DND-41 (cell line): ENCODE data around the gene NAALADL1.

Experiments used
- ATAC-seq: fragments of 200-7000 bp; cut with Tn5 transposase; 3 replicates; pipeline ENCODE4 v1.9.1; 2021; ENCODE audit warnings: low read depth; ENCODE audit not compliant: insufficient read depth
- DNase-seq: peaks from one replicate; pipeline ENCODE4 v3.0.0-alpha.2; 2020
- H2AFZ ChIP-seq: 2 replicates; pipeline ENCODE4 v1.6.0; 2012; ENCODE audit warnings: low read depth, low read length
- H3K27ac ChIP-seq: 2 replicates; pipeline ENCODE4 v1.5.1; 2012; ENCODE audit warnings: low read length, inconsistent platforms
- H3K27me3 ChIP-seq: fragments of 200-600 bp; sonication (generic); 2 replicates; pipeline ENCODE4 v1.6.0; 2012; ENCODE audit warnings: low read length, mild to moderate bottlenecking, inconsistent platforms; ENCODE audit not compliant: insufficient read depth, poor library complexity
- H3K36me3 ChIP-seq: 2 replicates; pipeline ENCODE4 v1.5.1; 2012; ENCODE audit warnings: low read length, inconsistent platforms; ENCODE audit not compliant: insufficient read depth
- H3K4me1 ChIP-seq: 2 replicates; pipeline ENCODE4 v1.5.1; 2012; ENCODE audit warnings: mild to moderate bottlenecking, low read length; ENCODE audit not compliant: insufficient read depth
- H3K4me2 ChIP-seq: 2 replicates; pipeline ENCODE4 v1.6.0; 2012; ENCODE audit warnings: mild to moderate bottlenecking, moderate library complexity, low read length, inconsistent platforms; ENCODE audit not compliant: insufficient read depth
- H3K4me3 ChIP-seq, 2 experiments: fragments of 200-600 bp in 1 of 2; shearing (Covaris generic) in 1 of 2; 2 replicates each; pipeline ENCODE4 v1.5.1; 2012 to 2016; ENCODE audit warnings: inconsistent platforms in 2 of 2, low read length in 2 of 2, mild to moderate bottlenecking in 2 of 2, low read depth in 1 of 2, moderate library complexity in 1 of 2
- H3K79me2 ChIP-seq: 2 replicates; pipeline ENCODE4 v1.6.0; 2012; ENCODE audit warnings: low read length, inconsistent platforms; ENCODE audit not compliant: insufficient read depth
- H3K9ac ChIP-seq: 2 replicates; pipeline ENCODE4 v1.6.0; 2012; ENCODE audit warnings: low read depth, mild to moderate bottlenecking, inconsistent platforms, low read length, moderate library complexity
- H3K9me3 ChIP-seq: 2 replicates; pipeline ENCODE4 v1.5.1; 2012; ENCODE audit warnings: low read length, moderate library complexity, mild to moderate bottlenecking, inconsistent platforms; ENCODE audit not compliant: insufficient read depth, severe bottlenecking
- H4K20me1 ChIP-seq: 2 replicates; pipeline ENCODE4 v1.6.0; 2012; ENCODE audit warnings: low read length; ENCODE audit not compliant: insufficient read depth
- CTCF ChIP-seq: IDR thresholded peaks from 2 replicates; pipeline ENCODE4 v1.5.1; 2012; ENCODE audit warnings: borderline replicate concordance, low read length, moderate library complexity, mild to moderate bottlenecking; ENCODE audit not compliant: poor library complexity, severe bottlenecking; ENCODE audit errors: extremely low read depth
- EZH2 ChIP-seq: IDR thresholded peaks from 3 replicates; pipeline ENCODE4 v1.6.1; 2012; ENCODE audit warnings: borderline replicate concordance, low read depth, mild to moderate bottlenecking, moderate library complexity, low read length, inconsistent platforms; ENCODE audit not compliant: severe bottlenecking

The NAALADL1 gene

DNA sequence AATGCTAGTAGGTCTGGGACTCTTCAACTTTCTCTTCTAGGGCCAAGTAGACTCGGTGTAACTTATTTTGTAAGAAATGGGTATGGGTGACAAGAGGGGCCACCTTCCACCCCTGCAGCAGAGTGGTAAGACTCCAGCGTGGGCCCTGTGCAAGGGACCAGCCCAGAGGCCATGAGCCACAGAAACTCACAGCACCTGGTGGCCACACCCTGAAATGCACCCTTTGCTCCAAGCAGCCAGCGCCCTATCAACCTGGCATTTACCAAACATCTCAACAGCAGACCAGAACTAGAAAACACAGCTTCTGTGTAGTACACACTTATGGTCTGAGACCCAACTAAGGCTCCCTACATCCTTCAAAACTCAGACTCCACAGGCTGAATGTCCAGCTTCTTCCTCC is 19.8 kb upstream of the NAALADL1 start:
- peaks cover 45% of the 10 kb centered on the region for H4K20me1 ChIP-seq
- H3K27me3 ChIP-seq: no peaks in the 10 kb centered on the region
- TF ChIP-seq EZH2 (no peak), CTCF (peak; percentile 77)
- H3K4me1 ChIP-seq: peaks cover 53% of the 10 kb centered on the region
- peaks cover 74% of the 10 kb centered on the region for H3K36me3 ChIP-seq
- no peak overlapping the region for H3K27ac ChIP-seq
- peak overlapping the region; percentile 38; the same call in 1 of the 2 replicates for H3K4me2 ChIP-seq
- 0 out of 2 replicates have a peak overlapping the region, but pooled peaks have one; percentile 0 for H3K9ac ChIP-seq
- H3K9me3 ChIP-seq: no peaks in the 10 kb centered on the region
- no peak overlapping the region for H3K4me3 ChIP-seq
- H3K79me2 ChIP-seq: peaks cover 54% of the 10 kb centered on the region
- no peak overlapping the region for H2AFZ ChIP-seq
- ATAC-seq (peak; percentile 83), DNase-seq (peak; percentile 62)

- peaks cover 67% of the 10 kb centered on the region for H3K36me3 ChIP-seq
- H4K20me1 ChIP-seq: peaks cover 45% of the 10 kb centered on the region
- DNase-seq (peak; percentile 23), ATAC-seq (peak; percentile 34; the same call in 1 of the 3 replicates)
- H3K9me3 ChIP-seq: no peaks in the 10 kb centered on the region
- H3K4me3 ChIP-seq: no peak overlapping the region
- H3K79me2 ChIP-seq: peaks cover 47% of the 10 kb centered on the region
- no peaks in the 10 kb centered on the region for H3K27me3 ChIP-seq
- H3K4me2 ChIP-seq: peak overlapping the region; percentile 38
- no peak overlapping the region for H2AFZ ChIP-seq
- no peak overlapping the region for H3K9ac ChIP-seq
- no peak overlapping the region for H3K27ac ChIP-seq
- peaks cover 46% of the 10 kb centered on the region for H3K4me1 ChIP-seq
- TF ChIP-seq CTCF (peak; percentile 26), EZH2 (no peak)
These were observed 19.1 kb upstream of the NAALADL1 start for GRCh38 chr11:65077451-65077850.

- Histone ChIP-seq H3K9ac (no peak overlapping the region), H4K20me1 (peaks cover 6% of the 10 kb centered on the region), H3K9me3 (no peaks in the 10 kb centered on the region), H3K4me2 (no peak overlapping the region), H3K4me1 (peaks cover 4% of the 10 kb centered on the region; the same call in 1 of the 2 replicates), H3K4me3 (no peak overlapping the region), H2AFZ (no peak overlapping the region), H3K79me2 (peaks cover 2% of the 10 kb centered on the region), H3K36me3 (peaks cover 19% of the 10 kb centered on the region), H3K27me3 (no peaks in the 10 kb centered on the region), H3K27ac (no peak overlapping the region)
- ATAC-seq: no peak
- TF ChIP-seq EZH2: no peak
- no peak for TF ChIP-seq CTCF
- no peak for DNase-seq
These were observed 14.2 kb upstream of the NAALADL1 start for GRCh38 chr11:65072631-65072966.
